K562 (cell line): Measurements from ENCODE around the gene POLE2. TPM values are rescaled to one million over a fixed set of nuclear protein-coding genes. Genes with fewer than 3 reads are reported as not detected.

ENCODE experiments used
- DACH1 ChIP-seq: fragments of 450-650 bp; IDR thresholded peaks from 2 replicates; pipeline ENCODE4 v1.6.1; 2018; ENCODE audit not compliant: partially characterized antibody
- FIP1L1 ChIP-seq: fragments of 200-400 bp; formaldehyde crosslinking; IDR thresholded peaks from 2 replicates; pipeline ENCODE4 v1.6.1; 2018; ENCODE audit warnings: mild to moderate bottlenecking, low read depth, low read length; ENCODE audit not compliant: poor library complexity, severe bottlenecking
- GATAD2A ChIP-seq: fragments of 450-650 bp; IDR thresholded peaks from 2 replicates; pipeline ENCODE4 v1.6.1; 2017
- HDAC8 ChIP-seq: fragments of 450-650 bp; IDR thresholded peaks from 2 replicates; pipeline ENCODE4 v1.6.1; 2016; ENCODE audit warnings: mild to moderate bottlenecking, missing genetic modification characterization, moderate library complexity, missing compliant biosample characterization
- NR2C2 ChIP-seq, 2 experiments: fragments of 200-800 bp in 1 of 2; sonication (Bioruptor generic) in 1 of 2; sonication (generic) in 1 of 2; formaldehyde crosslinking in 1 of 2; IDR thresholded peaks; 2 replicates each; pipeline versions ENCODE4 v1.6.1 to v1.8.0; 2016 to 2022; ENCODE audit warnings: mild to moderate bottlenecking in 1 of 2, missing compliant biosample characterization in 1 of 2, missing genetic modification characterization in 1 of 2, missing genetic modification reagents in 1 of 2
- RAD21 ChIP-seq, 2 experiments: fragments of 250-450 bp in 1 of 2; fragments of 450-650 bp in 1 of 2; sonication (Bioruptor Pico) in 1 of 2; formaldehyde crosslinking in 1 of 2; IDR thresholded peaks in 1 of 2; conservative IDR thresholded peaks in 1 of 2; 2 replicates each; pipeline versions ENCODE4 v1.4.0 to v1.8.0; 2020 to 2022; ENCODE audit warnings: mild to moderate bottlenecking in 2 of 2, moderate library complexity in 1 of 2
- SIN3A ChIP-seq, 2 experiments: fragments of 150-350 bp in 1 of 2; IDR thresholded peaks; 2 replicates each; pipeline ENCODE4 v1.6.1; 2011 to 2016; ENCODE audit warnings: borderline replicate concordance in 2 of 2, low read depth in 2 of 2, low read length in 2 of 2, mild to moderate bottlenecking in 2 of 2, moderate library complexity in 2 of 2; ENCODE audit not compliant: control insufficient read depth in 1 of 2
- TEAD1 ChIP-seq, 2 experiments: fragments of 450-650 bp in 1 of 2; sonication (generic) in 1 of 2; formaldehyde crosslinking; IDR thresholded peaks; 2 replicates each; pipeline versions ENCODE4 v1.4.0 to v1.8.0; 2020 to 2022; ENCODE audit warnings: mild to moderate bottlenecking in 2 of 2, missing genetic modification reagents in 1 of 2
- ZBTB17 ChIP-seq: fragments of 450-650 bp; formaldehyde crosslinking; IDR thresholded peaks from 2 replicates; pipeline ENCODE4 v1.4.0; 2020; ENCODE audit warnings: mild to moderate bottlenecking
- ZKSCAN3 ChIP-seq: fragments of 250-450 bp; sonication (Bioruptor Pico); IDR thresholded peaks from 2 replicates; pipeline ENCODE4 v1.4.0; 2020
- ZNF384 ChIP-seq: IDR thresholded peaks from 2 replicates; pipeline ENCODE4 v1.6.1; 2012; ENCODE audit warnings: low read depth, low read length, improper control_type of control experiment
- polyA plus RNA-seq, 8 experiments: library from polyadenylated mRNA; depleted of rRNA in 4 of 8; stranded (reverse) in 5 of 8; unstranded in 3 of 8; fragments of >200 nt; fragmentation: Nextera tagmentation in 2 of 8; fragmentation: Illumina TruSeq in 1 of 8; extraction: Ambion mirVana in 2 of 8; extraction: Trizol in 1 of 8; gene quantifications; 2 replicates each; pipeline versions ENCODE4 v1.2.1 to v1.2.3, GENCODE V29; 2011 to 2014; ENCODE audit warnings: inconsistent platforms in 1 of 8, missing spikeins in 1 of 8
- total RNA-seq, 7 experiments: library from RNA; depleted of rRNA in 6 of 7; stranded (reverse); fragments of >200 nt in 6 of 7; fragmentation: Illumina TruSeq in 2 of 7; extraction: Trizol in 2 of 7; gene quantifications; 2 replicates each; pipeline versions ENCODE4 v1.2.1 to v1.2.3, GENCODE V29; 2011 to 2021; ENCODE audit warnings: low replicate concordance in 1 of 7
- TF ChIP-seq, protein P1 (sequence below): sonication (generic); formaldehyde crosslinking; IDR thresholded peaks from 2 replicates; pipeline ENCODE4 v1.8.0; 2022; ENCODE audit warnings: mild to moderate bottlenecking, missing genetic modification reagents
- TF ChIP-seq, protein P2 (sequence below), 2 experiments: IDR thresholded peaks; 2 replicates each; pipeline ENCODE4 v1.6.1; 2012; ENCODE audit warnings: improper control_type of control experiment in 2 of 2, low read depth in 2 of 2, low read length in 2 of 2, borderline replicate concordance in 1 of 2
- TF ChIP-seq, protein P3 (sequence below), 3 experiments: fragments of 200-800 bp in 1 of 3; sonication (Bioruptor generic) in 1 of 3; sonication (generic) in 1 of 3; formaldehyde crosslinking in 1 of 3; IDR thresholded peaks; 2 replicates each; pipeline versions ENCODE4 v1.6.1 to v1.8.0; 2016 to 2022; ENCODE audit warnings: mild to moderate bottlenecking in 2 of 3, missing compliant biosample characterization in 2 of 3, missing genetic modification characterization in 2 of 3, missing genetic modification reagents in 1 of 3

Gene POLE2
- total and polyA plus RNA-seq, 9 of the 15 experiments (the other 6 are each of a cell fraction or from before 2014, with no cell fraction given), result 30.7 to 78.4 (median 55.4) TPM

DNA sequence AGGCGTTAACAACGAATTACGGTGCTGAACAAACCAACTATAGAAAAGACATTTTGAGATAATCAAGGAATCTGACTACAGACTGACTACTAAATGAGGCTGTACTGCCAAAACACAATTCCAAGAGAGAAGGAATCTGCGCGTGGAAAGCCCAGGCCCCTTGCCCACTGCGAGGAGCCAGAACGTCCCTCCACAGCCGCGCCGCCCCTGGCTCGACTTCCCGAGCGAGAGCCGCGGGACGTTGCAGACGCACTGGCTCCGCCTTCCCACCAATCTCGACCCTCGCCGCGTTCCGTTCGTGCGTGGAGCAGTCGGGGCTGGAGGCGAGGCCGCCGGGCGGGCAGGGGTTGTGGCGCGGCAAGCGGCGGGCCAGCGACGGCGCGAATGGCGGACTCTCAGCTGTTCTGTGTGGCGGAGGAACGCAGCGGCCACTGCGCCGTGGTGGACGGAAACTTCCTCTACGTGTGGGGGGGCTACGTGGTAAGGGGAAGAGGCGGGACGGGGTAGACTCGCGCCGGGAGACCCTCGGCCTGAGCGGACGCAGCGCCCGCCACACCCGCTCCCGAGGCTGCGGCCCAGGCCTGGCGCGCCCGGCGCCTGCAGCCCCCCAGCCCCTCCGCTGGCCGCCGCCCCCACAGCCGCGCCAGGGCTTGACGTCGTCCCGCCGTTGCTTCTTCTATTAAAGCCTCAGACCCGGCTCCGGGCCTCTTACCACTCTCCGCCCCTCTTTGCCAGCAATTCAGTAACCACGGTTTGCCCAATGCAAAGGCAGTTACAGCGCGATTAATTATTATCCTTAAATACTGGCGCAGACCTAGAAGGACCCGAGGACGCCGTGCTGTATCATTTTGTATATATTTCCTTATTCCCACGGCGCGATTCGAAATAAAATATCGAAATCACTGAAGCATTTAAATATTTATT, 5.1 kb upstream of the POLE2 start, which contains the start of gene KLHDC1 (continued):
- TF ChIP-seq ZKSCAN3 (CRISPR knock-in tag) (no peak), SIN3A (IDR thresholded peaks at IDR 0.05; ENCODE audit: borderline replicate concordance in 2 of 2, control insufficient read depth in 1 of 2, low read depth in 2 of 2, low read length in 2 of 2) (peak; percentile 25 to 31; a peak in 1 of 4 replicates), FIP1L1 (peak; percentile 74), ZBTB17 (peak; percentile 21; the same call in 1 of the 2 replicates), NR2C2 (CRISPR knock-in tag; IDR thresholded peaks at IDR 0.05) (no peak), NR2C2 (tag; IDR thresholded peaks at IDR 0.05) (peak; percentile 31; the same call in 1 of the 2 replicates), TEAD1 (CRISPR knock-in tag; IDR thresholded peaks at IDR 0.05) (peak in 1 of 2 experiments; percentile 49; a peak in 1 of 4 replicates), RAD21 (CRISPR knock-in tag; conservative IDR thresholded peaks at IDR 0.05 in 1 of 2, IDR thresholded peaks at IDR 0.05 in 1 of 2) (0 out of 4 replicates have a peak, but pooled peaks of 1 of the 2 experiments have one; percentile 2), DACH1 (peak; percentile 10), HDAC8 (tag) (peak; percentile 64; the same call in 1 of the 2 replicates), ZNF384 (peak; percentile 51), GATAD2A (peak; percentile 81)
- TF ChIP-seq, protein P1, sequence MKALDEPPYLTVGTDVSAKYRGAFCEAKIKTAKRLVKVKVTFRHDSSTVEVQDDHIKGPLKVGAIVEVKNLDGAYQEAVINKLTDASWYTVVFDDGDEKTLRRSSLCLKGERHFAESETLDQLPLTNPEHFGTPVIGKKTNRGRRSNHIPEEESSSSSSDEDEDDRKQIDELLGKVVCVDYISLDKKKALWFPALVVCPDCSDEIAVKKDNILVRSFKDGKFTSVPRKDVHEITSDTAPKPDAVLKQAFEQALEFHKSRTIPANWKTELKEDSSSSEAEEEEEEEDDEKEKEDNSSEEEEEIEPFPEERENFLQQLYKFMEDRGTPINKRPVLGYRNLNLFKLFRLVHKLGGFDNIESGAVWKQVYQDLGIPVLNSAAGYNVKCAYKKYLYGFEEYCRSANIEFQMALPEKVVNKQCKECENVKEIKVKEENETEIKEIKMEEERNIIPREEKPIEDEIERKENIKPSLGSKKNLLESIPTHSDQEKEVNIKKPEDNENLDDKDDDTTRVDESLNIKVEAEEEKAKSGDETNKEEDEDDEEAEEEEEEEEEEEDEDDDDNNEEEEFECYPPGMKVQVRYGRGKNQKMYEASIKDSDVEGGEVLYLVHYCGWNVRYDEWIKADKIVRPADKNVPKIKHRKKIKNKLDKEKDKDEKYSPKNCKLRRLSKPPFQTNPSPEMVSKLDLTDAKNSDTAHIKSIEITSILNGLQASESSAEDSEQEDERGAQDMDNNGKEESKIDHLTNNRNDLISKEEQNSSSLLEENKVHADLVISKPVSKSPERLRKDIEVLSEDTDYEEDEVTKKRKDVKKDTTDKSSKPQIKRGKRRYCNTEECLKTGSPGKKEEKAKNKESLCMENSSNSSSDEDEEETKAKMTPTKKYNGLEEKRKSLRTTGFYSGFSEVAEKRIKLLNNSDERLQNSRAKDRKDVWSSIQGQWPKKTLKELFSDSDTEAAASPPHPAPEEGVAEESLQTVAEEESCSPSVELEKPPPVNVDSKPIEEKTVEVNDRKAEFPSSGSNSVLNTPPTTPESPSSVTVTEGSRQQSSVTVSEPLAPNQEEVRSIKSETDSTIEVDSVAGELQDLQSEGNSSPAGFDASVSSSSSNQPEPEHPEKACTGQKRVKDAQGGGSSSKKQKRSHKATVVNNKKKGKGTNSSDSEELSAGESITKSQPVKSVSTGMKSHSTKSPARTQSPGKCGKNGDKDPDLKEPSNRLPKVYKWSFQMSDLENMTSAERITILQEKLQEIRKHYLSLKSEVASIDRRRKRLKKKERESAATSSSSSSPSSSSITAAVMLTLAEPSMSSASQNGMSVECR (CRISPR knock-in tag), result peak; percentile 57
- TF ChIP-seq, protein P2, sequence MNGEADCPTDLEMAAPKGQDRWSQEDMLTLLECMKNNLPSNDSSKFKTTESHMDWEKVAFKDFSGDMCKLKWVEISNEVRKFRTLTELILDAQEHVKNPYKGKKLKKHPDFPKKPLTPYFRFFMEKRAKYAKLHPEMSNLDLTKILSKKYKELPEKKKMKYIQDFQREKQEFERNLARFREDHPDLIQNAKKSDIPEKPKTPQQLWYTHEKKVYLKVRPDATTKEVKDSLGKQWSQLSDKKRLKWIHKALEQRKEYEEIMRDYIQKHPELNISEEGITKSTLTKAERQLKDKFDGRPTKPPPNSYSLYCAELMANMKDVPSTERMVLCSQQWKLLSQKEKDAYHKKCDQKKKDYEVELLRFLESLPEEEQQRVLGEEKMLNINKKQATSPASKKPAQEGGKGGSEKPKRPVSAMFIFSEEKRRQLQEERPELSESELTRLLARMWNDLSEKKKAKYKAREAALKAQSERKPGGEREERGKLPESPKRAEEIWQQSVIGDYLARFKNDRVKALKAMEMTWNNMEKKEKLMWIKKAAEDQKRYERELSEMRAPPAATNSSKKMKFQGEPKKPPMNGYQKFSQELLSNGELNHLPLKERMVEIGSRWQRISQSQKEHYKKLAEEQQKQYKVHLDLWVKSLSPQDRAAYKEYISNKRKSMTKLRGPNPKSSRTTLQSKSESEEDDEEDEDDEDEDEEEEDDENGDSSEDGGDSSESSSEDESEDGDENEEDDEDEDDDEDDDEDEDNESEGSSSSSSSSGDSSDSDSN (IDR thresholded peaks at IDR 0.05; ENCODE audit: borderline replicate concordance in 1 of 2, low read depth in 2 of 2, low read length in 2 of 2), result 0 out of 4 replicates have a peak, but pooled peaks of 1 of the 2 experiments have one; percentile 18
- TF ChIP-seq, protein P3, sequence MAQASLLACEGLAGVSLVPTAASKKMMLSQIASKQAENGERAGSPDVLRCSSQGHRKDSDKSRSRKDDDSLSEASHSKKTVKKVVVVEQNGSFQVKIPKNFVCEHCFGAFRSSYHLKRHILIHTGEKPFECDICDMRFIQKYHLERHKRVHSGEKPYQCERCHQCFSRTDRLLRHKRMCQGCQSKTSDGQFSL (CRISPR knock-in tag; IDR thresholded peaks at IDR 0.05), result peak; percentile 90
- TF ChIP-seq, protein P3 (tag; IDR thresholded peaks at IDR 0.05), result peak in 1 of 2 experiments; percentile 51; a peak in 1 of 4 replicates
